ENCODE results near the gene OXCT1.

GRCh38 chr5:41883243-41883642 is 13.0 kb upstream of the OXCT1 start:
- no peak for TF ChIP-seq REST (IDR thresholded peaks at IDR 0.05; ENCODE audit: insufficient read depth in 1 of 2, low read depth in 2 of 2, low read length in 2 of 2)
- TF ChIP-seq POLR2AphosphoS5 (IDR thresholded peaks at IDR 0.05; ENCODE audit: low read depth, low read length): no peak
- no peak for TF ChIP-seq SIN3A (IDR thresholded peaks at IDR 0.05; ENCODE audit: borderline replicate concordance, insufficient read depth, low read length)
- TF ChIP-seq TAF1 (IDR thresholded peaks at IDR 0.05; ENCODE audit: borderline replicate concordance, insufficient read depth, low read length): no peak
- no peak for TF ChIP-seq FOXP2 (optimal IDR thresholded peaks at IDR 0.05; ENCODE audit: borderline replicate concordance, extremely low read depth, extremely low read length, insufficient read depth)

Measured in PFSK-1 (cell line).